GM21786 (cell line): Measurements from ENCODE around the gene MAP3K20.
"Not testable (repeated sequence)": the region's sequence is repeated elsewhere in the genome, so short reads cannot be mapped to it uniquely, and the experiment has no call there.

Source experiments
- ATAC-seq: cut with Tn5 transposase; IDR thresholded peaks from one replicate; pipeline ENCODE4 v1.9.1; 2021; ENCODE audit not compliant: unreplicated experiment

The MAP3K20 gene

GRCh38 chr2:173086518-173087213, 11.0 kb downstream of the MAP3K20 start:
- no peak for ATAC-seq

- no peak for ATAC-seq
Measured at GRCh38 chr2:173087214-173087581, 11.6 kb downstream of the MAP3K20 start.

GRCh38 chr2:173087793-173088496, 12.3 kb downstream of the MAP3K20 start:
- no peak for ATAC-seq

- no peak for ATAC-seq
Measured at GRCh38 chr2:173090276-173090877, 14.7 kb downstream of the MAP3K20 start.

- ATAC-seq: no peak
Measured at GRCh38 chr2:173090973-173091660, 15.5 kb downstream of the MAP3K20 start.

- no peak for ATAC-seq
Measured at GRCh38 chr2:173091910-173092309, 16.3 kb downstream of the MAP3K20 start.

GRCh38 chr2:173092844-173093402, 17.3 kb downstream of the MAP3K20 start:
- ATAC-seq: no peak

- ATAC-seq: not testable (repeated sequence)
Measured at GRCh38 chr2:173093617-173094016, 18.0 kb downstream of the MAP3K20 start.

GRCh38 chr2:173094731-173095130, 19.1 kb downstream of the MAP3K20 start:
- no peak for ATAC-seq

GRCh38 chr2:173095356-173095755, 19.7 kb downstream of the MAP3K20 start:
- ATAC-seq: no peak

- ATAC-seq: no peak
Measured at GRCh38 chr2:173099271-173099670, 23.6 kb downstream of the MAP3K20 start.

GRCh38 chr2:173099804-173100203, 24.2 kb downstream of the MAP3K20 start:
- ATAC-seq: no peak

GRCh38 chr2:173101687-173102086, 26.0 kb downstream of the MAP3K20 start:
- ATAC-seq: no peak

GRCh38 chr2:173104156-173104555, 28.5 kb downstream of the MAP3K20 start:
- ATAC-seq: no peak

GRCh38 chr2:173106959-173107628, 31.4 kb downstream of the MAP3K20 start:
- no peak for ATAC-seq

GRCh38 chr2:173107629-173108022, 32.0 kb downstream of the MAP3K20 start:
- no peak for ATAC-seq

GRCh38 chr2:173109253-173110188, 33.9 kb downstream of the MAP3K20 start:
- ATAC-seq: no peak

- no peak for ATAC-seq
Measured at GRCh38 chr2:173117678-173118077, 42.0 kb downstream of the MAP3K20 start.

- no peak for ATAC-seq
Measured at GRCh38 chr2:173118395-173118794, 42.7 kb downstream of the MAP3K20 start.
